ENCODE measurements around the gene ZNF532.
A peak's percentile ranks its signal among the peaks of the same experiment; 100 is the strongest.

The ZNF532 gene

GRCh38 chr18:58943896-58944295 is 79.2 kb downstream of the ZNF532 start:
- no peak overlapping the region for H3K4me3 ChIP-seq (ENCODE audit: low read depth, low read length)
- DNase-seq (ENCODE audit: low read depth), result no peak

GRCh38 chr18:58947136-58947732 is 82.6 kb downstream of the ZNF532 start:
- H3K4me3 ChIP-seq (ENCODE audit: low read depth, low read length), result no peak overlapping the region
- TF ChIP-seq, protein P1, sequence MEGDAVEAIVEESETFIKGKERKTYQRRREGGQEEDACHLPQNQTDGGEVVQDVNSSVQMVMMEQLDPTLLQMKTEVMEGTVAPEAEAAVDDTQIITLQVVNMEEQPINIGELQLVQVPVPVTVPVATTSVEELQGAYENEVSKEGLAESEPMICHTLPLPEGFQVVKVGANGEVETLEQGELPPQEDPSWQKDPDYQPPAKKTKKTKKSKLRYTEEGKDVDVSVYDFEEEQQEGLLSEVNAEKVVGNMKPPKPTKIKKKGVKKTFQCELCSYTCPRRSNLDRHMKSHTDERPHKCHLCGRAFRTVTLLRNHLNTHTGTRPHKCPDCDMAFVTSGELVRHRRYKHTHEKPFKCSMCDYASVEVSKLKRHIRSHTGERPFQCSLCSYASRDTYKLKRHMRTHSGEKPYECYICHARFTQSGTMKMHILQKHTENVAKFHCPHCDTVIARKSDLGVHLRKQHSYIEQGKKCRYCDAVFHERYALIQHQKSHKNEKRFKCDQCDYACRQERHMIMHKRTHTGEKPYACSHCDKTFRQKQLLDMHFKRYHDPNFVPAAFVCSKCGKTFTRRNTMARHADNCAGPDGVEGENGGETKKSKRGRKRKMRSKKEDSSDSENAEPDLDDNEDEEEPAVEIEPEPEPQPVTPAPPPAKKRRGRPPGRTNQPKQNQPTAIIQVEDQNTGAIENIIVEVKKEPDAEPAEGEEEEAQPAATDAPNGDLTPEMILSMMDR (IDR thresholded peaks at IDR 0.05; ENCODE audit: control insufficient read depth, extremely low read depth, insufficient read depth), result no peak
- DNase-seq (ENCODE audit: low read depth), result no peak

More at GRCh38 chr18:58943896-58944295, 79.2 kb downstream of the ZNF532 start:
- TF ChIP-seq, protein P1 (IDR thresholded peaks at IDR 0.05; ENCODE audit: control insufficient read depth, extremely low read depth, insufficient read depth), result no peak

- TF ChIP-seq, protein P1 (IDR thresholded peaks at IDR 0.05; ENCODE audit: control insufficient read depth, extremely low read depth, insufficient read depth), result no peak
- no peak for DNase-seq (ENCODE audit: low read depth)
- no peak overlapping the region for H3K4me3 ChIP-seq (ENCODE audit: low read depth, low read length)
Measured at GRCh38 chr18:58949031-58949430, 84.4 kb downstream of the ZNF532 start.

DNA sequence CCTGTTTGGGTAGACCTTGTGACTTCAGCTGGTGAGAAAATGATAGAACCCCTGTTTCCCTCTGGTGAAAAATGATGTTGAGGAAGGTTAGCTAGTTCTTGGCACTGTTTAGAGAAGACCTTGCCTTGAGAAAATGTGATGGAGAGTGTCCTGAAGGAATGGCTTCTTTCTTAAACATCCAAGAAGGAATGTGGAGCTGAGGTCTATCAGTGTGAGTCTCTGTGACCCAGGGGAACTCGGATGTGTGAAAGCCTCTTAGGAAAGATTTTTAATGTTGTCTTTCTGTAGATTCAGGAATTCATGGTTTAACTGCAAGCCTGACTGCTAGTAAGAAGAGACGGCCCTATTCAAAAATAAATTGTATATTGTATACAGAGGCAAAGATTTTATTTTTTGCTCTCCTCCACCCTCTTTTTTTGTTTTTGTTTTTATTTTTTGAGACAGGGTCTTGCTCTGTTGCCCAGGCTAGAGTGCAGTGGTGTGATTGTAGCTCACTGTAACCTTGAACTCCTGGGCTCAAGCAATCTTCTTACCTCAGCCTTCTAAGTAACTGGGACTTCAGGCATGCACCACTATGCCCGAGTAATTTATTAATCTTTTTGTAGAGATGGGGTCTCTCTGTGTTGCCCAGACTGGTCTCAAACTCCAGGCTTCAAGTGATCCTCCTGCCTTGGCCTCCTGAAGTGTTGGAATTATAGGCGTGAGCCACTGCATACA is 87.5 kb downstream of the ZNF532 start:
- TF ChIP-seq, protein P1 (IDR thresholded peaks at IDR 0.05; ENCODE audit: control insufficient read depth, extremely low read depth, insufficient read depth), result no peak
- no peak overlapping the region for H3K4me3 ChIP-seq (ENCODE audit: low read depth, low read length)
- no peak for DNase-seq (ENCODE audit: low read depth)

GRCh38 chr18:58952858-58953257 is 88.2 kb downstream of the ZNF532 start:
- TF ChIP-seq, protein P1 (IDR thresholded peaks at IDR 0.05; ENCODE audit: control insufficient read depth, extremely low read depth, insufficient read depth), result no peak
- peak; percentile 22 for DNase-seq (ENCODE audit: low read depth)
- H3K4me3 ChIP-seq (ENCODE audit: low read depth, low read length), result no peak overlapping the region

DNA sequence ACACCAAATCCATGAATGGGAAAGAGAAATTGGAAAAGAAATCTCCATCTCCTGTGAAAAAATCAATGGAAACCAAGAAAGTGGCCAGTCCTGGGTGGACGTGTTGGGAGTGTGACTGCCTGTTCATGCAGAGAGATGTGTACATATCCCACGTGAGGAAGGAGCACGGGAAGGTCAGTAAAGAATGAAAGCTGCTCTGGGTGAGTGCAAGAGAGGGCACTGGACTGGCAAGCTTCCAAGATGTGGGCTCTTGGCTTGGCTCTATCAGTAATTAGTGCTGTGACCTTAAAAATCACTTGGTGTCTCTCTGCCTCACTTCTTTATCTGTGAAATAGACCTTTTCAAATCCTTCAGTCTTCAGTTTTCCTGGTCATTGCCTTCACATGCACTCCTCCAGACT is 89.0 kb downstream of the ZNF532 start:
- DNase-seq (ENCODE audit: low read depth), result peak; percentile 61
- H3K4me3 ChIP-seq (ENCODE audit: low read depth, low read length), result no peak overlapping the region
- TF ChIP-seq, protein P1 (IDR thresholded peaks at IDR 0.05; ENCODE audit: control insufficient read depth, extremely low read depth, insufficient read depth), result no peak
